Measurements from ENCODE around the gene PDCD1. TPM values are rescaled to one million over a fixed set of nuclear protein-coding genes. Genes with fewer than 3 reads are reported as not detected.

The PDCD1 gene
- total and polyA plus RNA-seq, 10 of the 15 experiments (the other 5 are each of a cell fraction or from before 2014, with no cell fraction given) = 0.62 to 6.4 (median 2.9) TPM; not detected in 2

DNA sequence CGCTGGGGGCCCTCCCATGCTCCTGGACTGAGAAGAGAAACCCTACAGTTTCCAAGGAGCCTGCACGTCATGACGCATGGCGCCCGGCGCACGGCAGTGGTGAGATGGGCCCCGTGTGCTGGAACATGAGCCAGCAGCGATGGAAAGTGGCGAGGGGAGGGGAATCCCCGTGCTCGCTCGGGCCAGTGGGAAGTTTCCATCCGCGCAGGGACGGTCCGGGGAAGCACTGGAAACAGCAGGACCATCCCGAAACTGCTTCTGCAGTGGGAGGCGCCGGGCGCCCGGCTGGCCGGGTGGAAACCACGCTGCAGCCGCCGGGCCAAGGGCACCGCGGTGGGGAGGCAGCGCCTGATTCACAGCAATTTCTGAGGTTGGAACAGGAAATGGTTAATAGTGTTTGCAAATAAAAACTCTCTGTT is 4.9 kb upstream of the PDCD1 start:
- peak overlapping the region; percentile 37; the same call in 1 of the 2 replicates for H3K9ac ChIP-seq (ENCODE audit: control insufficient read depth, insufficient read depth, low read length)
- H2AFZ ChIP-seq (ENCODE audit: control insufficient read depth, low read depth, low read length) = peak overlapping the region; percentile 52
- peaks cover 42% of the 10 kb centered on the region for H3K4me1 ChIP-seq (ENCODE audit: control insufficient read depth, insufficient read depth, low read length)
- H3K4me3 ChIP-seq = no peak overlapping the region; the same call in 1 of the 2 replicates
- ATAC-seq = peak; percentile 25
- under 1% methylated on average over 29 of the region's 29 CpGs for WGBS (ENCODE audit: insufficient coverage, insufficient replicate concordance, low lambda C conversion rate, missing lambda C conversion rate)
- H4K20me1 ChIP-seq (ENCODE audit: control insufficient read depth, insufficient read depth) = peaks cover 3% of the 10 kb centered on the region; the same call in 1 of the 2 replicates
- intact Hi-C loops (cut with micrococcal nuclease; ENCODE audit: unreplicated experiment) (no loop called here), in situ Hi-C loops (cut with MboI) (no loop called here)
- peaks cover 3% of the 10 kb centered on the region for H3K79me2 ChIP-seq (ENCODE audit: control insufficient read depth, insufficient read depth, low read length)
- CTCF ChIA-PET = no interaction called here
- H3K4me2 ChIP-seq (ENCODE audit: control insufficient read depth, insufficient read depth) = peak overlapping the region; percentile 62
- no peaks in the 10 kb centered on the region for H3K36me3 ChIP-seq (ENCODE audit: control insufficient read depth in 2 of 2, insufficient read depth in 2 of 2, low read length in 1 of 2)
- FAIRE-seq = no peak
- RAD21 ChIA-PET (ENCODE audit: unreplicated experiment) = no interaction called here
- no peak for DNase-seq (ENCODE audit: low read depth, low spot score)
- no peaks in the 10 kb centered on the region; the same call in 1 of the 3 replicates for H3K9me3 ChIP-seq (replicated peaks; ENCODE audit: control insufficient read depth, insufficient read depth, low read length)
- H3K27me3 ChIP-seq (replicated peaks in 1 of 2; ENCODE audit: control insufficient read depth in 2 of 2, insufficient read depth in 2 of 2, low read length in 1 of 2) = no peaks in the 10 kb centered on the region; a peak in 1 of 4 replicates
- BruUV-seq (replicated peaks) = no TSS peak
- SMC1A ChIA-PET (ENCODE audit: uncharacterized antibody, unreplicated experiment) = no interaction called here
- POLR2A ChIA-PET = no interaction called here
- peak overlapping the region; percentile 64 for H3K27ac ChIP-seq (ENCODE audit: control insufficient read depth, insufficient read depth)
- no peak for TF ChIP-seq SMAD5 (IDR thresholded peaks at IDR 0.05; ENCODE audit: low read depth)
- TF ChIP-seq KDM1A (IDR thresholded peaks at IDR 0.05; ENCODE audit: borderline replicate concordance) = no peak
- no peak for TF ChIP-seq BRCA1 (IDR thresholded peaks at IDR 0.05; ENCODE audit: low read depth, low read length)
- peak; percentile 53 for TF ChIP-seq RELA (IDR thresholded peaks at IDR 0.05; ENCODE audit: borderline replicate concordance, partially characterized antibody)
- TF ChIP-seq, protein P1, sequence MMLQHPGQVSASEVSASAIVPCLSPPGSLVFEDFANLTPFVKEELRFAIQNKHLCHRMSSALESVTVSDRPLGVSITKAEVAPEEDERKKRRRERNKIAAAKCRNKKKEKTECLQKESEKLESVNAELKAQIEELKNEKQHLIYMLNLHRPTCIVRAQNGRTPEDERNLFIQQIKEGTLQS (IDR thresholded peaks at IDR 0.05; ENCODE audit: borderline replicate concordance, extremely low read depth, low read depth, low read length) = no peak
- peak; percentile 70 for TF ChIP-seq RUNX3 (IDR thresholded peaks at IDR 0.05; ENCODE audit: low read length)
- TF ChIP-seq, protein P2, sequence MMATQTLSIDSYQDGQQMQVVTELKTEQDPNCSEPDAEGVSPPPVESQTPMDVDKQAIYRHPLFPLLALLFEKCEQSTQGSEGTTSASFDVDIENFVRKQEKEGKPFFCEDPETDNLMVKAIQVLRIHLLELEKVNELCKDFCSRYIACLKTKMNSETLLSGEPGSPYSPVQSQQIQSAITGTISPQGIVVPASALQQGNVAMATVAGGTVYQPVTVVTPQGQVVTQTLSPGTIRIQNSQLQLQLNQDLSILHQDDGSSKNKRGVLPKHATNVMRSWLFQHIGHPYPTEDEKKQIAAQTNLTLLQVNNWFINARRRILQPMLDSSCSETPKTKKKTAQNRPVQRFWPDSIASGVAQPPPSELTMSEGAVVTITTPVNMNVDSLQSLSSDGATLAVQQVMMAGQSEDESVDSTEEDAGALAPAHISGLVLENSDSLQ (IDR thresholded peaks at IDR 0.05) = no peak
- TF ChIP-seq, protein P3, sequence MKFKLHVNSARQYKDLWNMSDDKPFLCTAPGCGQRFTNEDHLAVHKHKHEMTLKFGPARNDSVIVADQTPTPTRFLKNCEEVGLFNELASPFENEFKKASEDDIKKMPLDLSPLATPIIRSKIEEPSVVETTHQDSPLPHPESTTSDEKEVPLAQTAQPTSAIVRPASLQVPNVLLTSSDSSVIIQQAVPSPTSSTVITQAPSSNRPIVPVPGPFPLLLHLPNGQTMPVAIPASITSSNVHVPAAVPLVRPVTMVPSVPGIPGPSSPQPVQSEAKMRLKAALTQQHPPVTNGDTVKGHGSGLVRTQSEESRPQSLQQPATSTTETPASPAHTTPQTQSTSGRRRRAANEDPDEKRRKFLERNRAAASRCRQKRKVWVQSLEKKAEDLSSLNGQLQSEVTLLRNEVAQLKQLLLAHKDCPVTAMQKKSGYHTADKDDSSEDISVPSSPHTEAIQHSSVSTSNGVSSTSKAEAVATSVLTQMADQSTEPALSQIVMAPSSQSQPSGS (IDR thresholded peaks at IDR 0.05; ENCODE audit: low read length) = no peak
- no peak for TF ChIP-seq EZH2 (IDR thresholded peaks at IDR 0.05; ENCODE audit: borderline replicate concordance, control insufficient read depth, low read depth, low read length)
- 0 out of 2 replicates have a peak, but pooled peaks have one; percentile 33 for TF ChIP-seq POLR2A (IDR thresholded peaks at IDR 0.05; ENCODE audit: low read depth, low read length)
- peak; percentile 30; the same call in 1 of the 2 replicates for TF ChIP-seq BACH1 (IDR thresholded peaks at IDR 0.05; ENCODE audit: borderline replicate concordance)
- TF ChIP-seq, protein P4, sequence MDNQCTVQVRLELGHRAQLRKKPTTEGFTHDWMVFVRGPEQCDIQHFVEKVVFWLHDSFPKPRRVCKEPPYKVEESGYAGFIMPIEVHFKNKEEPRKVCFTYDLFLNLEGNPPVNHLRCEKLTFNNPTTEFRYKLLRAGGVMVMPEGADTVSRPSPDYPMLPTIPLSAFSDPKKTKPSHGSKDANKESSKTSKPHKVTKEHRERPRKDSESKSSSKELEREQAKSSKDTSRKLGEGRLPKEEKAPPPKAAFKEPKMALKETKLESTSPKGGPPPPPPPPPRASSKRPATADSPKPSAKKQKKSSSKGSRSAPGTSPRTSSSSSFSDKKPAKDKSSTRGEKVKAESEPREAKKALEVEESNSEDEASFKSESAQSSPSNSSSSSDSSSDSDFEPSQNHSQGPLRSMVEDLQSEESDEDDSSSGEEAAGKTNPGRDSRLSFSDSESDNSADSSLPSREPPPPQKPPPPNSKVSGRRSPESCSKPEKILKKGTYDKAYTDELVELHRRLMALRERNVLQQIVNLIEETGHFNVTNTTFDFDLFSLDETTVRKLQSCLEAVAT (IDR thresholded peaks at IDR 0.05) = 0 out of 2 replicates have a peak, but pooled peaks have one; percentile 10
- TF ChIP-seq GABPA (IDR thresholded peaks at IDR 0.05; ENCODE audit: low read depth) = no peak
- TF ChIP-seq TCF3 (IDR thresholded peaks at IDR 0.05; ENCODE audit: borderline replicate concordance, insufficient read depth, low read depth, low read length) = no peak
- TF ChIP-seq IKZF2 (IDR thresholded peaks at IDR 0.05) = peak; percentile 89 to 91
- no peak for TF ChIP-seq USF2 (IDR thresholded peaks at IDR 0.05; ENCODE audit: borderline replicate concordance, low read depth, low read length)
- no peak for TF ChIP-seq E2F8 (IDR thresholded peaks at IDR 0.05; ENCODE audit: low read depth, partially characterized antibody)
